ENCODE measurements around the gene RAD51B. TPM values are rescaled to one million over a fixed set of nuclear protein-coding genes. Genes with fewer than 3 reads are reported as not detected.

The RAD51B gene
- total RNA-seq, 1 experiment from 2014 or later: 14.2 TPM

GRCh38 chr14:68266998-68267397 is 447.4 kb downstream of the RAD51B start:
- ChIA-PET POLR2A (no interaction called here), CTCF (no interaction called here)
- Mint-ChIP-seq H3K36me3 (no peaks in the 10 kb centered on the region), H3K27ac (no peak overlapping the region), H3K4me1 (peaks cover 49% of the 10 kb centered on the region), H3K4me3 (no peak overlapping the region), H3K9me3 (no peaks in the 10 kb centered on the region), H3K27me3 (ENCODE audit: low read depth) (no peaks in the 10 kb centered on the region)
- TF ChIP-seq NR3C1 (CRISPR knock-in tag; conservative IDR thresholded peaks at IDR 0.05; ENCODE audit: low read depth): no peak
- TF ChIP-seq ZNF263 (CRISPR knock-in tag; IDR thresholded peaks at IDR 0.05; ENCODE audit: low read depth): no peak
- no peak for TF ChIP-seq AR (CRISPR knock-in tag; IDR thresholded peaks at IDR 0.05)
- TF ChIP-seq SMAD4 (CRISPR knock-in tag; IDR thresholded peaks at IDR 0.05): no peak
- no peak for TF ChIP-seq E2F1 (CRISPR knock-in tag; IDR thresholded peaks at IDR 0.05)
- no peak for TF ChIP-seq ATF1 (CRISPR knock-in tag; IDR thresholded peaks at IDR 0.05)
- no peak for TF ChIP-seq JUN (CRISPR knock-in tag; IDR thresholded peaks at IDR 0.05)
- TF ChIP-seq ZNF671 (CRISPR knock-in tag; IDR thresholded peaks at IDR 0.05): no peak
- no peak for TF ChIP-seq CBFB (CRISPR knock-in tag; IDR thresholded peaks at IDR 0.05; ENCODE audit: low read depth)
- TF ChIP-seq, protein P1, sequence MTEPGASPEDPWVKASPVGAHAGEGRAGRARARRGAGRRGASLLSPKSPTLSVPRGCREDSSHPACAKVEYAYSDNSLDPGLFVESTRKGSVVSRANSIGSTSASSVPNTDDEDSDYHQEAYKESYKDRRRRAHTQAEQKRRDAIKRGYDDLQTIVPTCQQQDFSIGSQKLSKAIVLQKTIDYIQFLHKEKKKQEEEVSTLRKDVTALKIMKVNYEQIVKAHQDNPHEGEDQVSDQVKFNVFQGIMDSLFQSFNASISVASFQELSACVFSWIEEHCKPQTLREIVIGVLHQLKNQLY (CRISPR knock-in tag; IDR thresholded peaks at IDR 0.05): no peak
- no peak for TF ChIP-seq NFYB (CRISPR knock-in tag; conservative IDR thresholded peaks at IDR 0.05; ENCODE audit: low read depth)
- TF ChIP-seq ZBTB21 (CRISPR knock-in tag; IDR thresholded peaks at IDR 0.05; ENCODE audit: borderline replicate concordance): no peak
- TF ChIP-seq NFE2L1 (CRISPR knock-in tag; IDR thresholded peaks at IDR 0.05): no peak
- TF ChIP-seq, protein P2, sequence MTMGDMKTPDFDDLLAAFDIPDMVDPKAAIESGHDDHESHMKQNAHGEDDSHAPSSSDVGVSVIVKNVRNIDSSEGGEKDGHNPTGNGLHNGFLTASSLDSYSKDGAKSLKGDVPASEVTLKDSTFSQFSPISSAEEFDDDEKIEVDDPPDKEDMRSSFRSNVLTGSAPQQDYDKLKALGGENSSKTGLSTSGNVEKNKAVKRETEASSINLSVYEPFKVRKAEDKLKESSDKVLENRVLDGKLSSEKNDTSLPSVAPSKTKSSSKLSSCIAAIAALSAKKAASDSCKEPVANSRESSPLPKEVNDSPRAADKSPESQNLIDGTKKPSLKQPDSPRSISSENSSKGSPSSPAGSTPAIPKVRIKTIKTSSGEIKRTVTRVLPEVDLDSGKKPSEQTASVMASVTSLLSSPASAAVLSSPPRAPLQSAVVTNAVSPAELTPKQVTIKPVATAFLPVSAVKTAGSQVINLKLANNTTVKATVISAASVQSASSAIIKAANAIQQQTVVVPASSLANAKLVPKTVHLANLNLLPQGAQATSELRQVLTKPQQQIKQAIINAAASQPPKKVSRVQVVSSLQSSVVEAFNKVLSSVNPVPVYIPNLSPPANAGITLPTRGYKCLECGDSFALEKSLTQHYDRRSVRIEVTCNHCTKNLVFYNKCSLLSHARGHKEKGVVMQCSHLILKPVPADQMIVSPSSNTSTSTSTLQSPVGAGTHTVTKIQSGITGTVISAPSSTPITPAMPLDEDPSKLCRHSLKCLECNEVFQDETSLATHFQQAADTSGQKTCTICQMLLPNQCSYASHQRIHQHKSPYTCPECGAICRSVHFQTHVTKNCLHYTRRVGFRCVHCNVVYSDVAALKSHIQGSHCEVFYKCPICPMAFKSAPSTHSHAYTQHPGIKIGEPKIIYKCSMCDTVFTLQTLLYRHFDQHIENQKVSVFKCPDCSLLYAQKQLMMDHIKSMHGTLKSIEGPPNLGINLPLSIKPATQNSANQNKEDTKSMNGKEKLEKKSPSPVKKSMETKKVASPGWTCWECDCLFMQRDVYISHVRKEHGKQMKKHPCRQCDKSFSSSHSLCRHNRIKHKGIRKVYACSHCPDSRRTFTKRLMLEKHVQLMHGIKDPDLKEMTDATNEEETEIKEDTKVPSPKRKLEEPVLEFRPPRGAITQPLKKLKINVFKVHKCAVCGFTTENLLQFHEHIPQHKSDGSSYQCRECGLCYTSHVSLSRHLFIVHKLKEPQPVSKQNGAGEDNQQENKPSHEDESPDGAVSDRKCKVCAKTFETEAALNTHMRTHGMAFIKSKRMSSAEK (CRISPR knock-in tag; IDR thresholded peaks at IDR 0.05; ENCODE audit: borderline replicate concordance): no peak
- no peak for TF ChIP-seq NR2C2 (CRISPR knock-in tag; IDR thresholded peaks at IDR 0.05)
- TF ChIP-seq EMX1 (CRISPR knock-in tag; IDR thresholded peaks at IDR 0.05): no peak
- no peak for TF ChIP-seq ZSCAN18 (CRISPR knock-in tag; IDR thresholded peaks at IDR 0.05)
- TF ChIP-seq RELA (CRISPR knock-in tag; IDR thresholded peaks at IDR 0.05; ENCODE audit: borderline replicate concordance): no peak
- TF ChIP-seq, protein P3, sequence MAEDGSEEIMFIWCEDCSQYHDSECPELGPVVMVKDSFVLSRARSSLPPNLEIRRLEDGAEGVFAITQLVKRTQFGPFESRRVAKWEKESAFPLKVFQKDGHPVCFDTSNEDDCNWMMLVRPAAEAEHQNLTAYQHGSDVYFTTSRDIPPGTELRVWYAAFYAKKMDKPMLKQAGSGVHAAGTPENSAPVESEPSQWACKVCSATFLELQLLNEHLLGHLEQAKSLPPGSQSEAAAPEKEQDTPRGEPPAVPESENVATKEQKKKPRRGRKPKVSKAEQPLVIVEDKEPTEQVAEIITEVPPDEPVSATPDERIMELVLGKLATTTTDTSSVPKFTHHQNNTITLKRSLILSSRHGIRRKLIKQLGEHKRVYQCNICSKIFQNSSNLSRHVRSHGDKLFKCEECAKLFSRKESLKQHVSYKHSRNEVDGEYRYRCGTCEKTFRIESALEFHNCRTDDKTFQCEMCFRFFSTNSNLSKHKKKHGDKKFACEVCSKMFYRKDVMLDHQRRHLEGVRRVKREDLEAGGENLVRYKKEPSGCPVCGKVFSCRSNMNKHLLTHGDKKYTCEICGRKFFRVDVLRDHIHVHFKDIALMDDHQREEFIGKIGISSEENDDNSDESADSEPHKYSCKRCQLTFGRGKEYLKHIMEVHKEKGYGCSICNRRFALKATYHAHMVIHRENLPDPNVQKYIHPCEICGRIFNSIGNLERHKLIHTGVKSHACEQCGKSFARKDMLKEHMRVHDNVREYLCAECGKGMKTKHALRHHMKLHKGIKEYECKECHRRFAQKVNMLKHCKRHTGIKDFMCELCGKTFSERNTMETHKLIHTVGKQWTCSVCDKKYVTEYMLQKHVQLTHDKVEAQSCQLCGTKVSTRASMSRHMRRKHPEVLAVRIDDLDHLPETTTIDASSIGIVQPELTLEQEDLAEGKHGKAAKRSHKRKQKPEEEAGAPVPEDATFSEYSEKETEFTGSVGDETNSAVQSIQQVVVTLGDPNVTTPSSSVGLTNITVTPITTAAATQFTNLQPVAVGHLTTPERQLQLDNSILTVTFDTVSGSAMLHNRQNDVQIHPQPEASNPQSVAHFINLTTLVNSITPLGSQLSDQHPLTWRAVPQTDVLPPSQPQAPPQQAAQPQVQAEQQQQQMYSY (CRISPR knock-in tag; IDR thresholded peaks at IDR 0.05): no peak
- TF ChIP-seq, protein P4, sequence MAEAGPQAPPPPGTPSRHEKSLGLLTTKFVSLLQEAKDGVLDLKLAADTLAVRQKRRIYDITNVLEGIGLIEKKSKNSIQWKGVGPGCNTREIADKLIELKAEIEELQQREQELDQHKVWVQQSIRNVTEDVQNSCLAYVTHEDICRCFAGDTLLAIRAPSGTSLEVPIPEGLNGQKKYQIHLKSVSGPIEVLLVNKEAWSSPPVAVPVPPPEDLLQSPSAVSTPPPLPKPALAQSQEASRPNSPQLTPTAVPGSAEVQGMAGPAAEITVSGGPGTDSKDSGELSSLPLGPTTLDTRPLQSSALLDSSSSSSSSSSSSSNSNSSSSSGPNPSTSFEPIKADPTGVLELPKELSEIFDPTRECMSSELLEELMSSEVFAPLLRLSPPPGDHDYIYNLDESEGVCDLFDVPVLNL (CRISPR knock-in tag; IDR thresholded peaks at IDR 0.05; ENCODE audit: borderline replicate concordance, low read depth): no peak
- ATAC-seq: no peak
- DNase-seq (ENCODE audit: low spot score): no peak
